Urinary bladder (tissue), 4 donors: ENCODE measurements around the gene SAMD5. TPM values are rescaled to one million over a fixed set of nuclear protein-coding genes. Genes with fewer than 3 reads are reported as not detected.

Experiments
- DNase-seq: peaks from one replicate; pipeline ENCODE4 v3.0.0-alpha.2; 2015; ENCODE audit errors: extremely low spot score
- H3K27ac ChIP-seq: one replicate; pipeline ENCODE4 v1.5.1; 2013; ENCODE audit warnings: low read depth, mild to moderate bottlenecking, moderate library complexity
- H3K36me3 ChIP-seq: one replicate; pipeline ENCODE4 v1.6.1; 2013; ENCODE audit warnings: mild to moderate bottlenecking, moderate library complexity; ENCODE audit not compliant: insufficient read depth
- H3K4me1 ChIP-seq: one replicate; pipeline ENCODE4 v1.6.1; 2013; ENCODE audit warnings: mild to moderate bottlenecking, moderate library complexity; ENCODE audit not compliant: insufficient read depth
- H3K4me3 ChIP-seq: one replicate; pipeline ENCODE4 v1.5.1; 2013; ENCODE audit warnings: low read depth, low read length
- WGBS: extraction: QIAGEN DNeasy Blood & Tissue Kit; methylation state at CpG from one replicate; pipeline ENCODE4 v1.1.7; 2013; 5-methylcytosine and 5-hydroxymethylcytosine counted together
- polyA plus RNA-seq: library from polyadenylated mRNA; stranded (reverse); fragments of 200-250 nt; gene quantifications from one replicate; pipeline ENCODE4 v1.2.3, GENCODE V29; 2013
- total RNA-seq: library from RNA; depleted of rRNA; stranded (reverse); fragments of >200 nt; gene quantifications from one replicate; pipeline ENCODE4 v1.2.3, GENCODE V29; 2014
- donor health status: healthy with polysubstance abuse.
- donor health status: healthy.

The SAMD5 gene
- total and polyA plus RNA-seq, 2 donors: 2.2 to 45.9 TPM

DNA sequence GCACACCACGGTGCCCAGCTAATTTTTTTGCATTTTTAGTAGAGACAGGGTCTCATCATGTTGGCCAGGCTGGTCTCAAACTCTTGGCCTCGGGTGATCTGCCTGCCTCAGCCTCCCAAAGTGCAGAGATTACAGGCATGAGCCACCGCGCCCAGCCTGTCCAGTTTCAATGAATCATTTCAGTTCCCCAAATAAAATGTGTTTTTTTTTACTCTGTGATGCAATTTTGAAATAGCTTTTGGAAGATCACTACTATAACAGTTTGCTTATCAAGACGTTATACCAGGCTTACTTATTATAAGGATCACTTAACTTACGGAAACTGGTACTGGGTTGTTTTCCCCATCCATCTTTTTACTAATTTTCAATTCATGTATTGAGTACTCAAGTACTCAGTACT lies 80.0 kb downstream of the SAMD5 start:
- H3K4me1 ChIP-seq: no peaks in the 10 kb centered on the region
- no peak for DNase-seq
- no peaks in the 10 kb centered on the region for H3K36me3 ChIP-seq
- 81% methylated on average over 6 of the region's 6 CpGs for WGBS
- no peak overlapping the region for H3K4me3 ChIP-seq
- H3K27ac ChIP-seq: no peak overlapping the region

DNA sequence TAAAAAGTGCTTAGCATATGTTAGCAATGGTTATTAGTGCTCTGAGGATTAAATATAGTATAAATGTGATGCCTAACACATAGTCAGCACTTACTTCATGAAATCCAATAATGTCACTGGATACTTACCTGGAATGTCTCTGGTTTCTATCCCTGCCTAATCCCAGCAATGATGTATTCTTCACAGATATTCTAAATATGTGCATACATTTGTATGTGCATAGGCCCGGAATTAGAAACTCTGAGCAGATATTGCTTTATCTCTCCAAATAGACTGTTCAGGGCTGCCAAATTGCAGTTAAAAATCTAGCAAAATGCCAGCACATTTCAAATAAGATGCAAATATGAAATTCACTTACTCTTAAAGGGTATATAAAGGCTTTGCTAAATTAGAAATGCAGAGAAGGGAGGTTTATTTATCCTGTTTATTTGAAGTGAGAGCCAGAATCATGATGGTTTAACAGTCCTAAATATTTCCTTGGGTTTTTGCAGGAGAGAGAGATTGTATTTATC lies 81.3 kb downstream of the SAMD5 start:
- Histone ChIP-seq H3K27ac (no peak overlapping the region), H3K4me3 (no peak overlapping the region), H3K4me1 (no peaks in the 10 kb centered on the region), H3K36me3 (no peaks in the 10 kb centered on the region)
- WGBS: 61% methylated on average over 1 of the region's 1 CpG
- no peak for DNase-seq

DNA sequence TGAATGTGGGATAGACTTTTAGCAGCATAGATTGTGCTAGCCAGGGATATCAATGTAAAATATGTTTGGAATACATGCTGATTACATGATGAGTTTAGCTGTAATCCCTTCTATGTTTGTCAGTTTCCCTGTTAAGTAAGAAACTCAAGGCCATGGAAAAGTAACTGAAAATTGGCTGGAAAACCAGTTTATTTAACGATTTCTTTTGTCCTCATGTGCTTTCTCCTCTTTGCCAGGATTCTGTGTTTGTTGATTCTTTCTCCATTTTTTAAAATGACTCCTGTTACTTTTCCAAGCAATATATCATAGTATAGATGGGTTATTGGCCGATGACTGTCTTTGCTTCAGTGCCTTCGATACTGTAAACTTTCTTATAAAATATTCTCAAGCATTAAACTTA lies 87.5 kb downstream of the SAMD5 start:
- H3K36me3 ChIP-seq: no peaks in the 10 kb centered on the region
- DNase-seq: no peak
- no peaks in the 10 kb centered on the region for H3K4me1 ChIP-seq
- H3K27ac ChIP-seq: no peak overlapping the region
- H3K4me3 ChIP-seq: no peak overlapping the region
- WGBS: 69% methylated on average over 3 of the region's 3 CpGs

DNA sequence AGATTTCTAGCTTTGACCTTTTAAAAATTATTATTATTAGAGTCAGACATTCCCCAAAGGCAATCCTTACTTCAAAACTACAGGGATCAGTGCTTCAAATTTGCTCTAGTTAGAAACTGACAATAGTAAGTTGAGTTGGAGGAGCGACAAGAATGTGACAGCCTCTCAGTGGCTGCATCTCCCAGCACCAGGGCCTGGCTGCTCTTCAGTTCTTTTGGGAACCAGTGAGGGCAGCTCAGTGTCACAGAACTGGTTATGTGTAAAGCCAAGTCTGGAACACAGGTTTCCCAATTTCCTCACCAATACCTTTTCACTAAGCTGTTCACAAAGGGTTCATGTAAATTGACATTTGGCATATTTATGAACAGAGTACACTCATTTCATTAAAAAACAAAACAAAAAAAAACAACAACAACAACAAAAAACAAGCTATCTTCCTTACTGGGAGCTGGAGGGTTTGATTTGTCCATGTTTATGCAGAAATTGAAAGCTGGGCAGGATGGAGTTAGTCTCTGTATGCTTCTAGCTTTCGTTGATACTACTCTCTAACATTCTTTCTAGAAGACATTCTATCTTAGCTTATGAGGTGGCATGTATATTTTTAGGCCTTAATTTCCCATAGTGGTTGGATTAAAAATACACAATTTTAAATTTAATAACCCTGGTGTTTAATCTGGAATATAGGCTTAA lies 95.0 kb downstream of the SAMD5 start:
- no peak overlapping the region for H3K27ac ChIP-seq
- no peaks in the 10 kb centered on the region for H3K4me1 ChIP-seq
- no peaks in the 10 kb centered on the region for H3K36me3 ChIP-seq
- no peak overlapping the region for H3K4me3 ChIP-seq
- no peak for DNase-seq
- WGBS: 85% methylated on average over 2 of the region's 2 CpGs

DNA sequence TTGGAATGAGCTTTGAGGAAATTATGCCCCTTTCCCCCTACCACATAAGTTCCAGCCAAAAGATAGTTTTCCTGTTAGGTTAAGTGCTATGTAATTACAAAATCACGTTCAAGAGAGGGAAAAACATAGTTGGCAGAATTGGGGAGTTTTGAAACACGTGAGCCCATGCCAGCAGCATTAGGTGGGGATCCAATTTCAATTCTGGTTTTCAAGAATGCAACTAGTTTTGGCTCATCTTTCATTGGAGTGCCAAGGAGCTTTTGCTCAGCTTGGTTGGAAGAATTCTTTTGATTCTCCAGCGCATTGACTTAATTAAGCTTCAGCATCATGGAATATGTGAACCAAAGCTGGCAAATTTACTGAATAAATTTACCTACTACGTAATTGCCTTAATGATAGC lies 95.9 kb downstream of the SAMD5 start:
- H3K4me3 ChIP-seq: no peak overlapping the region
- no peaks in the 10 kb centered on the region for H3K4me1 ChIP-seq
- no peaks in the 10 kb centered on the region for H3K36me3 ChIP-seq
- no peak overlapping the region for H3K27ac ChIP-seq
- no peak for DNase-seq
- 84% methylated on average over 4 of the region's 4 CpGs for WGBS

DNA sequence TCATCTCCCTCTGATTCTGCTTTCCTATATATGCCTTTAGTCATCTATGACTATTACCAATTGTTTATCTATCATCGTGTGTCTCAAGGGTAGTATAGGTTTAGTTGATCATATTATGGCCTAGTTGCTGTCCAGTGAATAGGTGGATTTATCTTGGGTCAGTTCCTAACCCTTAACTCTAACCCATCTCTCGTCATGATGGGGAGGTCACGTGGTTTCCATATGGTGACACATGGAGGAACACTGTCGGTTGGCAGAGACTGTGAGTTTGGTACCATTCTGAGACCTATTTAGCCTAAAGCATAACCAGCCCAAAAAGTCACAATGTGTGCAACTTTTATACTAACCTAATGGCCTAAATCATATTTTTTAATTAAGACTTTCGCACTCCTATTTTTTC lies 103.5 kb downstream of the SAMD5 start:
- no peak overlapping the region for H3K4me3 ChIP-seq
- DNase-seq: no peak
- H3K27ac ChIP-seq: no peak overlapping the region
- WGBS: 98% methylated on average over 5 of the region's 5 CpGs
- H3K36me3 ChIP-seq: no peaks in the 10 kb centered on the region
- no peaks in the 10 kb centered on the region for H3K4me1 ChIP-seq

DNA sequence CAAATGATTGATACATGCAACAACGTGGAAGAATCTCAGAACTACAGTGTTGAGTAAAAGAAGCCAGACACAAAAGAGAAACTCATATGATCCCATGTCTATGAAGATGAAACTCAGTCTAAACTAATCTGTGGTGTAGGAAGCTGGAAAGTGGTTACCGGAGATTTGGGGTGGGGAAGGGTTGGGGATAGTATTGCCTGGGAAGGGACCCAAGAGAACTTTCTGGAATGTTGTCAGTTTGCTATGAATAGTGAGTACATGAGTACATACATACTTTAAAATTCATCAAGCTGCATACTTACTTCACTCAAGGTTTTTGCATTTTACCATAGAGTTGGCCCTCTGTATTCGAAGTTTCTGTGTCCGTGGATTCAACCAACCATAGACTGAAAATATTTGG lies 106.0 kb downstream of the SAMD5 start:
- Histone ChIP-seq H3K27ac (no peak overlapping the region), H3K36me3 (no peaks in the 10 kb centered on the region), H3K4me1 (no peaks in the 10 kb centered on the region), H3K4me3 (no peak overlapping the region)
- 74% methylated on average over 4 of the region's 4 CpGs for WGBS
- no peak for DNase-seq

DNA sequence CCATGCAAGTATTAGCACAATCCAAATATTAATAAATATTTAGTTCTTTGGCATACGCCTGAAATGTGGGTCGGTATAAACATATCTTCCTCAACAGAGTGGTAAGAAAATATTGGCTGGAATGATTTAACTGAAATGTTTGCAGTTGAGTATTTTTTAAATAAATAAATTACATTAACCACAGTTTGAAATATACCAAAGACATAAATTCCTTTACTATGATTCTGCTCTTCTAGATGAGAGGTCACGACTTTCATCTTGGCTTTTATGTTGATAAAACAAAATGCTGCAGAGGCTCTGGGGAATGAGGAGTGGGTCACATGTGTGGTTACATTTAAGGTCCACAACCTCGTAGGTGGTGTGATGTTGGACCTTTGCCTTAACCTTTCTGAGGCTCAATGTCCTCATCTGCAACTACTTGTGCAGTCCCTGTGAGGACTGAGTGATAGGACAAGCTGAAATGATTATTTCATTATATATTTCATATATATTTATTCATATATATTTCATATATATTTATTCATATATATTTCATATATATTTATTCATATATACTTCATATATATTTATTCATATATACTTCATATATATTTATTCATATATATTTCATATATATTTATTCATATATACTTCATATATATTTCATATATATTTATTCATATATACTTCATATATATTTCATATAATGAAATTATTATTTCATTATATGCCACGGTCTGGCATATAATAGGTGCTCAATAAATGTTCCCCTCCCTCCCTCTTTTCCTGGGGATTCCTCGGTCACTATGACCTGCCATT lies 107.4 kb downstream of the SAMD5 start:
- no peaks in the 10 kb centered on the region for H3K36me3 ChIP-seq
- no peaks in the 10 kb centered on the region for H3K4me1 ChIP-seq
- DNase-seq: no peak
- H3K4me3 ChIP-seq: no peak overlapping the region
- no peak overlapping the region for H3K27ac ChIP-seq
- WGBS: 66% methylated on average over 6 of the region's 6 CpGs

DNA sequence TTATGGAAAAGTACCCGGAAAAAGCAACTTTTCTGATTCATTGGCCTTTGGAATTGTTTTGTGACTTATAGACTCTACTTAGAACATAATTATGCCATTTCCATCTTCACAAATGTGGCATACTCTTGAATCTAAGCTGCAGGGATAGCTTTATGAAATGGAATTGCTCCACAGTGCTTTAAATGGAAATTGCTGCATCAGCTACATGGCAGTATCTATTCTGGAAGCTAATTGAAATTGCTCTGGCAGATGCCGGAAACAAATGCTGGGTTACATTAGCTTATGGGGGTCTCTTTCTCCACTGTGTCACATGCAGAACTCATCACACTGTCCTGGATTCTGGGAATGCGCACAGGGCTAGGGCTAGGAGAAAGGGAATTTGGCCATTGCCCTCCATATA lies 108.9 kb downstream of the SAMD5 start:
- Histone ChIP-seq H3K36me3 (no peaks in the 10 kb centered on the region), H3K27ac (no peak overlapping the region), H3K4me3 (no peak overlapping the region), H3K4me1 (no peaks in the 10 kb centered on the region)
- no peak for DNase-seq
- WGBS: 96% methylated on average over 3 of the region's 3 CpGs

DNA sequence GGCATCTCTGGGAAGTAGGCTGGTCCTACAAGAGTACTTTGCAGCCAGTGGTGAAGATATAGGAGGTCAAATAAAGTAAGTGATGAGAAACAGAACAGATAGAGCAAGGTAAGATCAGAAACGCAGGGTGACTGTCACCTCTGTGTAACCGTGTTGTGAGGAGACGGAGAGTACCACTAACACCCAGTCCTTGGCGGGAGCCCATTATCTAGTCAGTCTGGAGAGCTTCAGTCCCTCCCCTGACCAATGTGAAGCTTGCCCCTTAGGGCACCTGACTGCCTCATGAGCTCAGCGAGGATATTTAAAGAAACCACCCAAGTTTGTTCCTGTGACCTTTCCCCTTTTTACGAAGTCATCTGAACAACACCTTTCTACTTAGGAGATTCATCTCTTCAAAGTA lies 110.0 kb downstream of the SAMD5 start:
- H3K36me3 ChIP-seq: no peaks in the 10 kb centered on the region
- DNase-seq: no peak
- no peak overlapping the region for H3K4me3 ChIP-seq
- no peaks in the 10 kb centered on the region for H3K4me1 ChIP-seq
- no peak overlapping the region for H3K27ac ChIP-seq
- WGBS: 96% methylated on average over 6 of the region's 6 CpGs

DNA sequence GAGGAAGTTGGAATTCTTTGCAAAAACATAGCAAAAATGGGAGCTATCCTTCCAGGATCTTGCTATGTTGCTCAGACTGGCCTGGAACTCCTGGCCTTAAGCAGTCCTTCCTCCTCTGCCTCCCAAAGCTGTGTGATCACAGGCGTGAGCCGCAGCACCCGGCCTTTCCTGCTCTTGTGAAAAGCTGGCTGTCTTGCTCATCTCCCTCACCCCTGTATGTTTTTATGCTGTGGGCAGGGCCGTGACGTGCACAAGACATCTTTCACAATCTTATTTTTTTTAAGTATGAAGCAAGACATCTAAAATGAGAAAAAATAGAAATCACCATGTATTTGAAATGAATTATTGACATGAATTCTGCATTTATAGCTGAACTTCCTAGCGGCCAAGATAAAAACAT lies 110.4 kb downstream of the SAMD5 start:
- H3K4me3 ChIP-seq: no peak overlapping the region
- H3K4me1 ChIP-seq: no peaks in the 10 kb centered on the region
- 89% methylated on average over 6 of the region's 6 CpGs for WGBS
- no peak overlapping the region for H3K27ac ChIP-seq
- H3K36me3 ChIP-seq: no peaks in the 10 kb centered on the region
- no peak for DNase-seq
